DOHH2 (cell line): Measurements from ENCODE around the gene ITPR1.

Source experiments
- CTCF ChIP-seq: fragments of 200-600 bp; sonication (generic); IDR thresholded peaks from one replicate; pipeline ENCODE4 v1.5.1; 2014; ENCODE audit warnings: antibody characterized with exemption, mild to moderate bottlenecking, low read depth, low read length; ENCODE audit not compliant: poor library complexity, severe bottlenecking
- EZH2phosphoT487 ChIP-seq: fragments of 200-600 bp; sonication (generic); IDR thresholded peaks from 2 replicates; pipeline ENCODE4 v1.6.1; 2017; ENCODE audit warnings: borderline replicate concordance, mild to moderate bottlenecking, antibody characterized with exemption, low read length, moderate library complexity, mixed read lengths

- TF ChIP-seq CTCF, result no peak
- TF ChIP-seq EZH2phosphoT487, result no peak
Observed at GRCh38 chr3:4600493-4600892, 107.3 kb downstream of the ITPR1 start.
